Stimulated activated CD4-positive, alpha-beta T cell treated with anti-CD3 and anti-CD28 coated beads, Interleukin-2, amount 100 ng/mL, for 4 hours (primary cell): ENCODE measurements around the gene ANKFY1.
"Not testable (repeated sequence)": the region's sequence is repeated elsewhere in the genome, so short reads cannot be mapped to it uniquely, and the experiment has no call there.

Experiments
- DNase-seq: peaks from one replicate; pipeline ENCODE4 v3.0.0-alpha.2; 2020; ENCODE audit warnings: low read depth

The ANKFY1 gene

DNA sequence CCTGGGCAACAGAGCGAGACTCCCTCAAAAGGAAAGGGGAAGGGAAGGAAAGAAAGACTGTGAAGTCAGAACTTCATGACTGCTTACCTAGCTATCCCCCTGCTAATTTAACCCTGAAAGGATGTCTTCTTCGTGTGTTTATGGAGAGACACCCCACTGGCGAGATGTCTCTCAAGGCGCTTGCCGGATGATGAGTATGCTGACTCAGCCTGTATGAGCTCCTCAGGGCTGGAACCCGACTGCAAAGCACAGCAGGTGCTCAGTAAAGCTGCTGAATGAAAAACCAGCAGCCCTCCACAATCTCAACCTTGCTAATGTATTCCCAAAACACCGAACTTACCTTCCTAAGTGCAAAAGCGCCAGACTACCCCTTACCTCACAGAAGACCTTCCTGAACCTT is 2.3 kb downstream of the ANKFY1 start:
- DNase-seq: no peak

DNA sequence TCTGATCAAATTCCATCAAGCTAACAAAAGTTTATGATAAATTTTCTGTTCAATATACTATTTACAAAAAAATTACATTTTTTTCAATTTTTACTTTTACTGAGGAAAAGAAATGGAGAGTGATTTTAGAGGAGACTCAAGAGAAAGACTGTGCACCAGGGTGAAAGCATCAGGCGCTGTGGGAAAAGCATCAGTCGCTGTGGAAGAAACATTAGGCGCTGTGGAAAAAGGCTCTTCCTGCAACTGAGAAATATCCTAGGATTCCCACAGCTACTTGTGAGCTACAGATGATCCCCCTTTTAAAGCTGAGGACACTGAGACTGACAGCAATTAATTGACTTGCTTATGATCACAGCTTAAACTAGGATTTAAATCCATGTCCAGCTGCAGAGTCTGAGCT is 4.9 kb downstream of the ANKFY1 start:
- no peak for DNase-seq

DNA sequence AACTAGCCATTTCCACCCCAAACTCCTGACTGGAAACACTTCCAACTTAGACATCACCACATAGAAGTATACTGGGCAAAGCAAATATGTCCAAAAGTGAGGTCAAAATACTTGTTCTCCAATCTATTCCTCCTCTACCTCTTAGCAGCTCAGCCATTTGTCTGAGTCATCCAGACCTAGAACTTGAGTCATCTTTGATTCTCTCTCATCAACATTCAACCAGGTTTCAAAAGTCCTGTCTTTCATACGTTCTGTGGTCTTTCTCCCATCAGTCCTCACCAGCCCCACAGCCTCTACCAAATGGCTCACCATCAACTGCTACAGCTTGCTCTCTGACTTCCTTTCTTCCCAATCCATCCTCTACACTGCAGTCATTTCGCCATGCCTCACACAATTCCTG is 6.8 kb downstream of the ANKFY1 start:
- DNase-seq: no peak

DNA sequence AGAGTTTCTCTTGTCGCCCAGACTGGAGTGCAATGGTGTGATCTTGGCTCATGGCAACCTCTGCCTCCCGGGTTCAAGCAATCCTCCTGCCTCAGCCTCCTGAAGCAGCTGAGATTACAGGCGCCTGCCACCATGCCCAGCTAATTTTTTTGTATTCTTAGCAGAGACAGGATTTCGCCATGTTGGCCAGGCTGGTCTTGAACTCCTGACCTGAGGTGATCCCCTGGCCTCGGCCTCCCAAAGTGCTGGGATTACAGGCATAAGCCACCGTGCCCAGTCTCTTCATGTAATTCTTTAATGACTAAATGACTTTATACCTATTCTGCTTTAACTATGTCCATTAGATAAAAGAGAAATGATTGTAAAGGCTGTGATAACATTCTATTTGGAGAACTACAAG is 8.5 kb downstream of the ANKFY1 start:
- not testable (repeated sequence) for DNase-seq

DNA sequence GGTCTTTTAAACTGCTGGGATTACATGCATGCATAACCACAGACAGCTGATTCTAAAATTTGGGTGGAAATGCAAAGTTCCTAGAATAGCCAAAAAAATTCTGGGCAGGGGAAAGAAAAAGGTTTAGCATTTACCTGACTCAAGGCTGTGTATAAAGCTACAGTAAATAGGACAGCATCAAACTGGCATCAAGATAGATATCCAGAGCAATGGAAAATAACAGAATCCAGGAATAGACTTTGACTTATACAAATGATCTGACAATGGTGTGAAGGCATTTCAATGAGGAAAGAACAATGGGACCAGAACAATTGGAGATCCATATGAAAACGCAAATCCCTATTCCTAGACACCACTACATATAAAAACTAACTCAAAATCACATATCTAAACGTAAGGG is 12.9 kb downstream of the ANKFY1 start:
- DNase-seq: no peak

DNA sequence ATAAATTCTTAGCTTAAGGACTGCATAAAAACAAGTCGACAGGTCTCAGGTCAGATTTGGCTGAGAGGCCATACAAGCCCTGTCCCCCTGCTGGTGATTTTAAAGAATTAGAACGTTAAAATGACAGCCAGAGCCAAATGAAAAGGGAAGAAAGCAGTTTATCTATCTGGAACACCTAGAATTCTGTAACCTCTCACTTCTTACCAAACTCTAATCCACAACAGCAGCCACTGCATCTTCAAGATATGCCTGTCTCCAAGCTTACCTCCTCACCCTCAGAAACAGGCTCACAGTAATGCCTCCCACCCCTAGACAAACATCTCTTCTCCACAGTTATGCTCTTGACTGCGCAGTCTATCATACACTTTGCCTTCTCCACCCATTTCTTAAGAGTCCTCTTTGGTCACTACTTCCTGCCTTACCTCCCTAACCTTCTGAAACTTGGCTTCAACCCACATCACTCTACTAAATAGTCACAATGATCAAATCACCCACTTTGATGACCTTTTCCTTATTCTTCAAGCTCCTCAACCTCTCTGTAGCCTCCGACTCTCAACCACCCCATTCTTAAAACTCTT is 14.2 kb downstream of the ANKFY1 start:
- no peak for DNase-seq

DNA sequence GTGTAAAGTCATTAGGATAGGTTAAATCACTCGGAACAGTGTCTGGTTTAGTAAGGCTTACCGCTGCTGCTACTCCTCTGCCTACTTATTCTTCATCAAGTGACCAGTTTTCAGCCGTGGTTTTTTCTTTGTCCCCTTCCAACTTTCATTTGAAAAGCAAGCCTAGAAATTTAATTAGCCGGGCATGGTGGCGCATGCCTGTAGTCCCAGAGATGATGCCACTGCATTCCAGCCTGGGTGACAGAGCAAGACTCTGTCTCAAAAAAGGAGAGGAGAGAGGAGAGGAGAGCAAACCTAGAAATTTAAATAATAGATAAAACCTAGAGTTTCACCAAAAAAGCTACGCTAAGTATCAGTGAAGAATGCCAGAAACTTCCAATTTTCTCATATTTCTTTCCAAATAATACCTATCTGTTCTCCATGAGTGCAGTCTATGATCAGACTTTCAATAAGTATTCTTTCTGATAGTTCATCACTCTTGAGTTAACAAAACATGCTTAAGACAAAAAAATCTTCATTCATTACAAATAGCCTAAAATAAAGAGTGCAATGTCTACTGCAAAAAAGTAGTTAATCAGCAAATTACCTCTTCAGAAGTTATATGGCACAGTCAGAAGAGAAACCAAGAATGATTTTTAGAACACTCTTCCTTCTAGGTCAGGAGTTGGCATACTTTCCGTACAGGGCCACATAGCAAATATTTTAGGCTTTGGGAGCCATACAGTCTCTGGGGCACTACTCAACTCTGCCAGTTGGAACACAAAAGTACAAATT is 15.1 kb downstream of the ANKFY1 start:
- DNase-seq: no peak

DNA sequence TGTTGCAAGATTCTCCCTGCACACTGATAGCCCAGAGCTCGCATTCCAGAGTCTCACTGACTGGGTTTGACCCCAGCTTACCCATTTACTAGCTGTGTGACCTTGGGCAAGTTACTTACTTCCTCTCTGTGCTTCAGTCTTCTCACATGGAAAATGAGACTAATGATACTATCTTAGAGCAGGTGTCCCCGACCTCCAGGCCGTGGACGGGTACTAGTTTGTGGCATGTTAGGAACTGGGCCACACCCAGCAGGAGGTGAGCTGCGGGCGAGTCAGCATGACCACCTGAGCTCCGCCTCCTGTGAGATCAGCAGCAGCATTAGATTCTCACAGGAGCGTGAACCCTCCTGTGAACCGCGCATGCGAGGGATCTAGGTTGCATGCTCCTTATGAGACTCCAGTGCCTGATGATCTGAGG is 15.8 kb downstream of the ANKFY1 start:
- no peak for DNase-seq

DNA sequence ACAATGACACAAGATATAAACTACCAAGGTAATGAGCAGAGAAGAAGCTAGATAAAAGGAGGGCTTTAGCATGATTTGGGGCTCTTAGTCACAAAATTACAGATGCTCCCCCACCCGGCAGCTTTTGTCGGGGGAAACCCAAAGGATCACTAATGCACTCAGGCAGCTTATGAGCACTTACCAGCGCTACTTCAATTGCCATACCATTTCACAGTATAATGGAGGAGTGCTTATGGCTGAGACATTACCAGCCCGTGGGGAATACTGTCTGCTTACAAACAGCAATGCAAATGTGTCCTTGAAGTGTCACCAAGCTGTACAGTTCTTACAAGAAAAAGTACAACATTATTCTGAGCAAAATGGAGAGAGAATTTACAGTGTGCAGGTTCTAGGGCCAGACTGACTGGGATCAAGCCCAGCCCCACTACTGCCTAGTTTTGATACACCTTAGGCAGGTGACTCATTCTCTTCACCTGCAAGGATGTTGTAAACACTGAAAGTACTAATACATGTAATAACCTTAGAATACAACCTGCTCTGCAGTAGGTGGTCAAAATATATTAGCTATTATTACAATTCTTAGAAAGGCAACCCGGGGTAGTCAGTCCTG is 16.3 kb downstream of the ANKFY1 start:
- no peak for DNase-seq

DNA sequence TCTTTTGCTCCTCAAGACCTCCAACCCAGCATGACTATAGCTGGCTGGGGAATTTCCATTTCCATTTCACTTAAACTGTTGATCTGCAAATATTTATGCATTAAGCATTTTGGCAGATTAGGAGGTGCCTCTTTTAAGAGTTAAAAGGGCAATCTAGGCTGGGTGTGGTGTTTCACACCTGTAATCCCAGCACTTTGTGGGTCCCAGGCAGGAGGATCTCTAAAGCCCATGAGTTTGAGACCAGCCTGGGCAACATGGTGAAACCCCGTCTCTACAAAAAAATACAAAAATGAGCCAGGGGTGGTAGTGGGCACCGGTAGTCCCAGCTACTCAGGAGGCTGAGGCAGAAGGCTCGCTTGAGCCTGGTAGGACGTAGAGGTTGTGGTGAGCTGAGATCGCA is 17.1 kb downstream of the ANKFY1 start:
- no peak for DNase-seq

DNA sequence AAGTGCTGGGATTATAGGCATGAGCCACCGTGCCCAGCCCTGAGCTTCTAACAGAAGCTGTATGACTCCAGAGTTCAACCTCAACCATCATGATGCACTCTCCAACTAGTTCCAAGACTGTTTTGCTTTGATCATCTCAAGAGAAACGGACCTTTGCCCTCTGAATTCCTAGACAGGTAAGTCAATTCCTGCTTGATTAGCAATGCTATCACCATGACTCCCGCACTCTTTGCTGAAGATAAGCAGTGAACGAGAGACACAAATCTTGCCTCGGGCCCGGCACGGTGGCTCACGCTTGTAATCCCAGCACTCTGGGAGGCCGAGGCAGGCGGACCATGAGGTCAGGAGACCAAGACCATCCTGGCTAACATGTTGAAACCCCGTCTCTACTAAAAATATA is 22.2 kb downstream of the ANKFY1 start:
- no peak for DNase-seq

DNA sequence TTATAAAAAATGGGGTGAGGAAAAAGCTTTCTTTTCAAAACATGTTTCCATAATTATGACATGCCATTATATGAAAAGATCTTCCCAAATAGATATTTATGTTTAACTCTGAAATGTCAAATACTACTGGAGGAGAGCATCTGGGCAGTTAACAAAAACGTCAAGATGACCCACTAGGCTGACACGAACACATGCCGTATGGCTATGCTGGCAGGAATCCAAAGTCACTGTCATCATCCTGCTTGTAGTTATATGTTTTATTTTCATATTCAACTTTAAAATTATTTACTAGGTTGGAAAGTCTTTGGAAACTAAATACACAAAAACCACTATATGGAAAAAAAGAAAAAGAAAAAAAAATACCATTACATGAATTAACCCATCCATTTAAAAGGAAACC is 27.3 kb downstream of the ANKFY1 start:
- no peak for DNase-seq

DNA sequence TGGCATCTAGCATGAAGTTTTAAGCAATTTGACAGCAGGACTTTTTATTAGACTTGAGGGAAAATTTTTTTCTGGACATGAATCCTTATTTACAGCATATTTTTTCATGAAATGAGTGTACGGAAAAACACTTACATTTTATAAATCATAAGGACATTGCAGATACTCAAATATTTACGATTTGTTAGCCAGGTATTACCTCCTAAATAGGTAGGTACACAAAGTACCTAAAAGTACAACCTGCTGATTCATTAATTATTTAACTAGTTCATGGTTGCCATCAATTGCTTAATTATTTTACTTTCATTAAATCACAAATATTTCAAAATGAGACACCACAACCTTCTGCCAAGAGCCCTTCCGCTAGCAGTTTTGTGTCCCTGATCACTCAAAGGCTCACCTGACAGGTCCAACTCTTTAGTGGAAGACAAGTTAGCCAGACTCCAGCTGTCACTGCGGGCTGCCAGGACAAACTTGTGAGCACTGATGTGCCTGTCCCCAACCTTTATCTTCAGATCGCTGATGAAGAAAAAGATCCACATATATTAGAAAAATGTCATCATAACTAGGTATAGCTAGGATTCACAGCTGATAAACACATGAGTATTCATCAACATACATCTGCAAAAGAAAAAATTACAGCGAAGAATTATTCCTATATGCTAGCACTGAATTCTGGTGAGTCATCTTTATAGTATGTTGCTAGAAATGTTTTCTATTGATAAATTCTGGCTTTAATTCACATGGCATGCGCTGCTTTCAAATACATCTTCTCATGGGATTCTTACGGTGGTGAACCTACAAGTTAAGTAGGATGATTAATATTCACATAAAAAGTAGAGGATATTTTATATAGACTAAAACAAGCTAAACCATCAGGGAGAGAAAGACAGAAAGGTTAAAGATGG is 28.2 kb downstream of the ANKFY1 start:
- no peak for DNase-seq

DNA sequence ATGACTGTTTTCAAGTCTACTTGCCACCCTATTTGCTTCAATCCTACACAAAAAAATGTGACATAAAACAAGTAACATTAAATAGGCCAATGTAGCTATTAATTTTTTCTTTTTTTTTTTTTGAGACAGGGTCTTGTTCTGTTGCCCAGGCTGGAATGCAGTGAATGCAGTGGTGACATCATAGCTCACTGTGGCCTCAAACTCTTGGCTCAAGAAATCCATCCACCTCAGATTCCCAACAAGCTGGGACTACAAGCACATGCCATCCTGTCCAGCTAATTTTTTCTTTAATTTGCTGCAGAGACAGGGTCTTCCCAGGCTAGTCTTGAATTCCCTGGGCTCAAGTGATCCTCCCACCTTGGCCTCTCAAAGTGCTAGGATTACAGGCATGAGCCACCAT is 29.4 kb downstream of the ANKFY1 start:
- no peak for DNase-seq

DNA sequence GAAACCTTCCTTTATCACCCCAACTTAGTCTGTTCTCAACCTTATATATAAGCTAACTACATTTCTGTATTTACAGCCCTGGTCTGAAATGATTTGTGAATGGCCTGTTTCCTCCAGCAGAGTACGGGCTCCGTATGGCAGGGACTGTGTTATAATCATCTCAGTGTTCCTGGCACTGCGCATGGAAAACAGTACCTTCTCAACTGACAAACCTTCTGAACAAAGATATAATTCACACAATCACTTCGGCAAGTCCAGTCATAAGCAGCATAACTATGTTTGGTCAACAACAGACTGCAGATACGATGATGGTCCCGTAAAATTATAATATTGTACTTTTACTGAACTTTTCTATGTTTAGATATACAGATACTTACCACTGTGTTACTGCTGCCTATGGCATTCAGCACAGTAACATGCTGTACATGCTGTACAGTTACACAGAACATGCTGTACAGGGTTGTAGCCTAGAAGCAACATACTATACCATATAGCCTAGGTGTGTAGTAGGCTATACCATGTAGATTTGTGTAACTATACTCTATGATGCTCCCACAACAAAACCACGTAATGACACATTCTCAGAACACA is 30.0 kb downstream of the ANKFY1 start:
- DNase-seq: no peak

DNA sequence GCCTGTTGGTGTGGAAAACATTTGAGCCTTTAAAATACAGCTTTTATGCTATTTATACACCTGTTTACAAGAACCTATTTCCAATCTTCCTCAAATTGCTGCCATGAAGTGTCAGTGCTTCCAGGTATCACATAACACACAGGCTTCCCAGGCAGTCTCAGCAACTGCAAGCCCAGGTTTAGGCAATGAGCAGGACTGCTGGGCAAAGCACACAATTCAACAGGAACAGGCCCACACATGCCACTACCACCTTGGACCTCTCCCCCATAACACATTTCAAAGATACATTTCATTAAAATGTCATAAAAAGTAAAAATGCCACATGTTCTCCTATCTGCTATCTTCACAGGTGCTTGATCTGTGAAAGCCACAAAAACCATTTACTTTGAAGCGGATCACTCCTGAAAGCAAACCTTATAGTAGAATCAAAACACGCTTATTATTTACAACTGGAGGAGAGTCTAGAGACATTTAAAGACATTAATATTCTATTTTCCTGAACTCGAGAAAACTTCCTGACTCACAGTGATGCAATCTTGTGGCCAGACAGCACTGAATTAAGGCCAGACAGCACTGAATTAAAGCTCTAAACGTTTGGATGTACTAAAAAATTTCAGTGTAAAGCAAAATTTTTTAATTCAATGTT is 31.5 kb downstream of the ANKFY1 start:
- no peak for DNase-seq

DNA sequence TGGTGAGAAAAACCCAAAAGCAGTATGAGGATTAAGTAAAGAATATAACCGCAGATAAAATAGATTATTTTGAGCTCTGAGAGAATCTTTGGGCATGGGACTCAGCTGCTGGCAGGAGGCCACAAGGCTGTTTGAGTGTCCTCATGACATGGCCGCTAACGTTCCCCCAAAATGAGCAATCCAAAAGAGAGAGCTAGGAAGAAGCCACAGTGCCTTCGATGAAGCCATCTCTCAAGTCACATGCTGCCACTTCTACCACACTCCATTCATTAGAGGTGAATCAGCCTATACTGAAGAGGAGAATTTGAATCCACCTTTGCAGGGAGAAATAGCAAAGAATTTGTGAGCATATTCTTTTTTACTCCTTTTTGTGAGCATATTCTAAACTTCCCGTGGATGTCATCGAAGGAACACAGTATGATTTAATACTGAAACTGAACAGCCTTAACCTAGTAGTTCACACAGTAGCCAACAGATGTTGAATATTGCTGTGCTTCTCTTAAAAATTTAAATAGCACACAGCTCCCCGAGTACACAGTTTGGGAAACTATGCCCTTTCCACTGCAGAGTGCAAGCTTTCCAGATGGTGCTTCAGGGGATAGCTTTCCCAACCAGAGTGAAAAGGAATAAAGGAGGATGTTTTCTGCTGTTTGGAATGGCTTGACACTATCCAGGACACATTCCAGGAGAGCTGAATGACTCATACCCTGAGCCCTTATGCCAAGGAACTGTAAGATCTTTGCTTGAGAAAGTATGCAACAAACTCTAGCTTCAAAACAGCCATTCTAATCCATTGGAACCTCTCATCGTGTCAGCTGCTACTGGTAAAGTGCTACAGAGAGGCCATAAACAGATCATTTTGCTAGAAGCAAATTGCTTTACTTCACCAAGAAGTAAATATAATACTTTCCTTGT is 33.9 kb downstream of the ANKFY1 start:
- DNase-seq: no peak

DNA sequence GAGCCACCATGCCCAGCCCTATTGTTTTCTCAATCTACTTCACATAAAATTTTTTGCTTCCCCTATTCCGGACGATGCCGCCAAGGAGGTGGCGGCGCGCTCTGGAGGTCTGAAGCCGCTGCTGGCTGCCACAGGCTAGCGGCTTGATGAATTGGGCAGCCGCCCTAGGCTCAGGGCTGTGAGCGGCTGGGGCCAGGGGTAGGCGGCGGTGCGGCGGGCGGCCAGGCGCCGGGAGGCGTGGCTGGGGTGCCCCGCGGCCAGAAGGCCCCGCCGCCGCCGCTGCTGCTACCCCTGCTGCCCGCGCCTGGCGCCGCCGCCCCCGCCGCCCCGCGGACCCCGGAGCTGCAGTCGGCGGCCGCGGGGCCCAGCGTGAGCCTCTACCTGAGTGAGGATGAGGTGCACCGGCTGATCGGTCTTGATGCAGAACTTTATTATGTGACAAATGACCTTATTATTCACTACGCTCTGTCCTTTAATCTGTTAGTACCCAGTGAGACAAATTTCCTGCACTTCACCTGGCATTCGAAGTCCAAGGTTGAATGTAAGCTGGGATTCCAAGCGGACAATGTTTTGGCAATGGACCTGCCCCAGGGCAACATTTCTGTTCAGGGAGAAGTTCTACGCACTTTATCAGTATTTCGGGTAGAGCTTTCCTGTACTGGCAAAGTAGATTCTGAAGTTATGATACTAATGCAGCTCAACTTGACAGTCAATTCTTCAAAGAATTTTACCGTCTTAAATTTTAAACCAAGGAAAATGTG is 41.7 kb downstream of the ANKFY1 start:
- DNase-seq: no peak

DNA sequence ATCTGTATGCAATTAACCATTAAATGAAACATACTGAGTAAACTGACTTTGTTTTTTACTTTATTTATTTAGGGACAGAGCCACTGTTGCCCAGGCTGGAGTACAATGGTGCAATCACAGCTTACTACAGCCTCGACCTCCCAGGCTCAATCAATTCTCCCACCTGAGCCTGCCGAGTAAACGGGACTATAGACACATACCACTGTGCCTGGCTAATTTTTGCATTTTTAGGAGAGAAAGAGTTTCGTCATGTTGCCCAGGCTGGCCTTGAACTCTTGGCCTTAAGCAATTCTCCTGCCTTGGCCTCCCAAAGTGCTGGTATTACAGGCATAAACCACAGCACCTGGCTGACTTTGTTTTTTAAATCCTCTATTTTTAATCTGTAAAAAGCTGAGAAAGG is 42.6 kb downstream of the ANKFY1 start:
- no peak for DNase-seq

DNA sequence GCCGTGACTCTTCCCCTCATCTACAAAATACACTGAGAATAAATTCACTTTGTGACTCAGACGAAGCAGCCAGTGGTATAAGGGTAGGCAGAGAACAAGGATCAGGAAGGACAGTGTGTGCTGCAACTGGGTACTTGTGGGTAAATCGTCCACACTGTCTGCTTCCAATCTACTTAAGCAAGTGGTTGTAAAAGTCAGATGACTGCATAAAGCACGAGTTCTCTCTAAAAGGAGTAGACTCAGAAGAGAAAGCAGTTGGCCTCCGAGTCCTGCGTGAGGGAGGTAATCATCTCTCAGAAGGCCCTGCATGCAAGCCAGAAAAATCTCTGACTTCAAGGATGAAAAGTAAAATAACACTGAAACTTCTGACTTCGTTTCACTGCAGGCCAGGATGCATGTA is 43.1 kb downstream of the ANKFY1 start:
- DNase-seq: no peak
